AG04450 (cell line): ENCODE data around the gene TANGO6. TPM values are rescaled to one million over a fixed set of nuclear protein-coding genes. Genes with fewer than 3 reads are reported as not detected.

ENCODE experiments used
- CTCF ChIA-PET: fragments of 300-600, 350-600 bp; formaldehyde crosslinking; extraction: SDS; loops from one replicate; lab custom pipeline; 2022; ENCODE audit warnings: antibody characterized with exemption, inconsistent platforms; lab: Charles Lee
- POLR2A ChIA-PET: fragments of 350-600 bp; formaldehyde crosslinking; extraction: SDS; loops from one replicate; lab custom pipeline; 2021; ENCODE audit warnings: antibody characterized with exemption, inconsistent platforms; lab: Yijun Ruan, JAX
- DNase-seq: peaks from one replicate; pipeline ENCODE4 v3.0.0-alpha.2; 2011; ENCODE audit warnings: low read depth, low spot score
- H3K27ac ChIP-seq: one replicate; pipeline ENCODE4 v1.5.1; 2012; ENCODE audit warnings: low read depth, low read length, control low read depth
- H3K27me3 ChIP-seq: one replicate; pipeline ENCODE4 v1.6.0; 2012; ENCODE audit warnings: low read length; ENCODE audit not compliant: control insufficient read depth, insufficient read depth
- H3K4me3 ChIP-seq: 2 replicates; pipeline ENCODE4 v1.5.1; 2011; ENCODE audit warnings: mild to moderate bottlenecking, low read depth, low read length, control low read depth
- H3K9me3 ChIP-seq: 2 replicates; pipeline ENCODE4 v1.5.1; 2012; ENCODE audit warnings: low read length; ENCODE audit not compliant: control insufficient read depth, insufficient read depth
- CTCF ChIP-seq: IDR thresholded peaks from 2 replicates; pipeline ENCODE4 v1.5.1; 2011; ENCODE audit warnings: low read depth, low read length, control low read depth, inconsistent platforms
- polyA plus RNA-seq: library from polyadenylated mRNA; depleted of rRNA; stranded (reverse); fragments of >200 nt; gene quantifications from 2 replicates; pipeline ENCODE4 v1.2.3, GENCODE V29; 2011; rRNA removed
- small RNA-seq: library from RNA; depleted of rRNA; stranded (forward); fragments of <200 nt; gene quantifications from one replicate; pipeline ENCODE3, GENCODE V24; 2012; ENCODE audit warnings: low read depth; ENCODE audit not compliant: insufficient read length

TANGO6 gene
- polyA plus RNA-seq, 1 experiment = 11.6 TPM

DNA sequence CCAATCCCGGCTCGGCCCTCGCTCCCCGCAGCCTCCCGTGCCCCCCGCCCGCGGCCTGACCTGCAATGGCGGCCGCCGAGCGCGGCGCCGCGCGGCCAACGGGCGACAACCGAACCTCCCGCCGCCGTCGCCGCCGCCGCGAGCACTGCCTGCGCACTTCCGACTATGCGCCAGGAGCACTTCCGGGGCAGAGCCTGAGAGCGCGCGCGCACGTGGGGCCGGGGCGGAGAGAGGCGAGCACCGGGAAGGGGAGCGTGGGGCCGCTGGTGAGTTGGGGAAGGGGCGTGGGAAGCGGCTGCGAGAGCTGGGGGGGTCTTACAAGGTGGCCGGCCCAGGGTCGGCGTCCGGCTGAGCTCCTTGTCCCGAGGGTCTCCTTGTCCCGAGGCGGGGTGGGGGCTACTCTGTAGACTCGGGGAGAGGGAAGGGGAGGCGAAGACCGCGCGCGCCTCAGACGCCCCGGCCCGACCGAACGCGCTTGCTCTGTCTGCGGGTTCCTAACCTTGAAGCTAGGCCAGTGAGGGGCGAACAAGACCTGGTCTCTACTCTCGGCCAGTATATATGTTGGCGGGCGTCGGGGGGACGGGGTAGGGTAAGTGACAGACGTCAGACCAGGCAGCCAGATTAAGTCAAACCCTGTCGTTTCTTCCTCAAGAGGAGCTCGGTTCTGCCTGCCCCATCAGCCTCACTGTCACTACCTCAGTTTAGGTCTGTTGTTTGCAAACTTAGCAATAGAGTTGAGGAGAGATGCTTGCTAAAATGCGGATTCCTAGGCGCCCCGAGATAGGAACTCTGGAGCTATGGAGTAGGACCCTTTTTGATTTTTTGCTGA, 289.3 kb downstream of the TANGO6 start, which contains the start of the genes CHTF8 and UTP4:
CHTF8 (minus strand) TSS at position 165 of the 829 bp plus-strand sequence. CDS start 11,130 bp downstream, outside the sequence.
UTP4 (plus strand) TSS at position 226 of the 829 bp plus-strand sequence. CDS start 811 bp downstream, outside the sequence.
- H3K9me3 ChIP-seq = no peaks in the 10 kb centered on the region; the same call in 1 of the 2 replicates
- ChIA-PET POLR2A (interaction anchor here (0.6 to 0.9 kb wide), 4 partner anchors 33 to 123 kb away, joined by 3 to 12 read pairs (median 3); no protein-coding TSS in a partner anchor), CTCF (interaction anchor here (0.6 to 2.0 kb wide), 4 partner anchors 209 to 287 kb away, joined by 4 to 11 read pairs (median 4); no protein-coding TSS in a partner anchor)
- TF ChIP-seq CTCF = no peak
- H3K27ac ChIP-seq = peak within 1 kb of the TSS; percentile 78
- no peaks in the 10 kb centered on the region for H3K27me3 ChIP-seq
- peak within 1 kb of the TSS; percentile 91 for H3K4me3 ChIP-seq
- peak; percentile 16 for DNase-seq

DNA sequence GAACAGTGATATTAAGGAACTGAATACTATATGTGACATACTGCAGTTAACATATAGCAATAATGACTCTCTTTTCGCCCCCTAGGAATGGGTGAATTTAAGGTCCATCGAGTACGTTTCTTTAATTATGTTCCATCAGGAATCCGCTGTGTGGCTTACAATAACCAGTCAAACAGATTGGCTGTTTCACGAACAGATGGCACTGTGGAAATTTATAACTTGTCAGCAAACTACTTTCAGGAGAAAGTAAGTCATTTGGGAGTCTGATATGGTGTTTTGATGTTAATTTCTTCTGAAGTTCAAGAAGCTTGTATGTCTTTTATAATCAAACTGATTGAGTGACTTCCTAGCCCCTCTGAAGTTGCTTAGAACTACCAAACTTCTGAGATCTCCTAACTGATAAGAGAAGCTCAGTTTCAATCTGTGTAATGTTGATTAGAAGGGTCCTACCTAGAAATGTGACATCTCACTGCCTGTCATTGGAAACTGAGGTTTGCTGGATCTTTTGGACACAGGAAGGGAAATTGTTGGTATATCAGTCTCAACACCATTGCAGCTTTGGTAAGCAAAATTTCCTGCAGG, 290.1 kb downstream of the TANGO6 start:
- no peak for TF ChIP-seq CTCF
- Histone ChIP-seq H3K27ac (no peak overlapping the region), H3K4me3 (peak overlapping the region; percentile 91), H3K9me3 (no peaks in the 10 kb centered on the region; the same call in 1 of the 2 replicates), H3K27me3 (no peaks in the 10 kb centered on the region)
- ChIA-PET POLR2A (interaction anchor here (0.6 to 0.9 kb wide), 4 partner anchors 34 to 122 kb away, joined by 3 to 12 read pairs (median 3); no protein-coding TSS in a partner anchor), CTCF (interaction anchor here (0.6 to 2.0 kb wide), 4 partner anchors 210 to 288 kb away, joined by 4 to 11 read pairs (median 4); no protein-coding TSS in a partner anchor)
- DNase-seq = no peak

Small RNA genes within 50 kb of the gene (small RNA-seq; reads per million reads assigned to genes)
- gene RF00019 (not detected), gene RF00066 (not detected), gene RNU6-898P (not detected)

Other genes with a start within 250 kb of the TANGO6 start
- gene CDH3, start 198.2 kb upstream of the TANGO6 start, polyA plus RNA-seq = not detected in 2 replicates
- gene CDH1, start 106.2 kb upstream of the TANGO6 start, polyA plus RNA-seq = 0.06 TPM in 1 of 2 replicates, not detected in the other